Epithelial cell of proximal tubule (primary cell): ENCODE measurements around the gene TRIM29. TPM values are rescaled to one million over a fixed set of nuclear protein-coding genes. Genes with fewer than 3 reads are reported as not detected.

Source experiments
- DNase-seq: peaks from one replicate; pipeline ENCODE4 v3.0.0-alpha.2; 2011; ENCODE audit warnings: low read depth
- H3K4me3 ChIP-seq: 2 replicates; pipeline ENCODE4 v1.5.1; 2011; ENCODE audit warnings: low read depth, mild to moderate bottlenecking, low read length
- CTCF ChIP-seq: conservative IDR thresholded peaks from 2 replicates; pipeline ENCODE4 v1.5.1; 2012; ENCODE audit warnings: low read depth, mild to moderate bottlenecking, low read length
- total RNA-seq: library from RNA; depleted of rRNA; stranded (reverse); fragments of >200 nt; gene quantifications from 2 replicates; pipeline ENCODE4 v1.2.3, GENCODE V29; 2015

Gene TRIM29
- total RNA-seq, 1 donor from 2014 or later, result not detected

GRCh38 chr11:120142441-120143100, 4.7 kb upstream of the TRIM29 start:
- no peak overlapping the region for H3K4me3 ChIP-seq
- TF ChIP-seq CTCF, result no peak
- DNase-seq, result no peak

- TF ChIP-seq CTCF, result no peak
- no peak overlapping the region for H3K4me3 ChIP-seq
- no peak for DNase-seq
Observed at GRCh38 chr11:120141768-120142423, 4.0 kb upstream of the TRIM29 start.

- no peak for TF ChIP-seq CTCF
- H3K4me3 ChIP-seq, result no peak overlapping the region
- no peak for DNase-seq
Observed at GRCh38 chr11:120141113-120141767, 3.3 kb upstream of the TRIM29 start.

DNA sequence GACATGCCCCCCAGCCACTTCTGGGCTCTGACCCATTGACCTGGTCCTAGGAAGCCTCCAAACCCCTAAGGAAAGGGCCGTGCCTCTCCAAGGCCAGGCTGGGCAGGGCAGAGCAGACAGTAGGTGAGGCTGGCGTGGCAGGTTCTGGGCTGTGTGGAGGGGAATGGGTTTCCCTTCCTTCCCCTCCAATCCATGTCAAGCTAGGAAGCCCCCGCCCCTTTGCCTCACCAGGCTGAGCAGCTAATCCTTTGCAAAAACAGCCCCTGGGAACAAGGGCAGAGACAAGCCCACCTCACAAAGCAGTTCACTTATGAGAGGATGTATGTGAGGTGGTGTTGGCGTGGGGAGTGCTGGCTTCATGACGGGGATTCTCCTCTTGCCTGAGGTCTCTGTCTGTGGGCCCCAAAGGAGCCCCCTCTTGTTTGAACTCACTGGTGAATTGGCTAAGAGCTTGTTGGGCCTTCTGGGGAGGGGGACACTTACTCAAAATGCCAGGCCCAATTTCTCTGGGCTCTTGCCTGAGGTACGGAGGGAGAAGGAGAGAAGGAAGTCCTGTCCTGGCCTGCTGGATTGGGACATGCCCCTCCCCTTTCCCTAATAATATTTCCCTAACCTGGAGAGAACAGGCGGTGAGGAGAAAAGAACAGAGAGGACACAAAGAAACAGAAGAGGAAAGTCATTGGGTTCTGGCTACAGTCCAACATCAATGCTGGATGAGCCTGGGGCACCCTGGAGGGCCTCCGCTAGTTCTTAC, 1.6 kb upstream of the TRIM29 start:
- H3K4me3 ChIP-seq, result no peak overlapping the region
- no peak for TF ChIP-seq CTCF
- DNase-seq, result no peak

DNA sequence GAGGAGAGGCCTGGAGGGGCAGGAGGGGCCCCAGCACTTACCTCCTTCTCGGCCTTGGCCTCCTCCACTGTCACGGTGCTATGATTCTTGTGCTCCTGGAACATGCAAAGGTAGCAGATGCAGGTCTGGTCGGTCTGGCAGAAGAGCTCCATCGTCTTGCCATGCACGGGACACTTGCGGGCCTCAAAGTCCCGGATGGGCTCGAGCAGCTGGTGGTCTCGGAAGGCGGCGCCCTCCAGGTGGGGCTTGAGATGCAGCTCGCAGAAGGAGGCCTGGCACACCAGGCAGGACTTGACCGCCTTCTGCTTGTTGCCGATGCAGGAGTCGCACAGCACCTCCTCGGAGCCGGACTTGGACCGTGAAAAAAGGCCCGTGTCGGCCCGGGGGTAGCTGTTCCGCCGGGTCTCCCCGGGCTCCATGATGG, 714 bp downstream of the TRIM29 start:
- no peak for DNase-seq
- no peak for TF ChIP-seq CTCF
- no peak overlapping the region for H3K4me3 ChIP-seq

- no peak for TF ChIP-seq CTCF
- no peak for DNase-seq
- no peak overlapping the region for H3K4me3 ChIP-seq
Observed at GRCh38 chr11:120136356-120136755, 1.6 kb downstream of the TRIM29 start.
